Thyroid gland (tissue), 4 donors: Measurements from ENCODE around the gene MAST4. TPM values are rescaled to one million over a fixed set of nuclear protein-coding genes. Genes with fewer than 3 reads are reported as not detected.

ENCODE experiments used
- DNase-seq, 2 donors: peaks; one replicate each; pipeline ENCODE4 v3.0.0-alpha.2; 2019
- H3K27ac ChIP-seq, 3 donors: fragments of 200-600 bp; sonication (generic); 1 replicate in 2 of 3; 2 replicates in 1 of 3; pipeline ENCODE4 v1.5.1; 2016 to 2019; ENCODE audit warnings: mild to moderate bottlenecking in 1 of 3, moderate library complexity in 1 of 3
- H3K27me3 ChIP-seq: fragments of 200-600 bp; sonication (generic); one replicate; pipeline ENCODE4 v1.5.1; 2019
- H3K36me3 ChIP-seq, 2 donors: fragments of 200-600 bp; sonication (generic); one replicate each; pipeline ENCODE4 v1.5.1; 2016 to 2019
- H3K4me1 ChIP-seq, 2 donors: fragments of 200-600 bp; sonication (generic); one replicate each; pipeline ENCODE4 v1.5.1; 2017 to 2019
- H3K4me3 ChIP-seq, 3 donors: fragments of 200-600 bp; sonication (generic); replicated peaks in 1 of 3; 1 replicate in 2 of 3; 2 replicates in 1 of 3; pipeline ENCODE4 v1.5.1; 2016; ENCODE audit warnings: mild to moderate bottlenecking in 1 of 3
- H3K9me3 ChIP-seq: fragments of 200-600 bp; sonication (generic); one replicate; pipeline ENCODE4 v1.5.1; 2017
- CTCF ChIP-seq, 6 experiments: fragments of 200-600 bp in 3 of 6; fragments of 450-650 bp in 3 of 6; sonication (generic) in 3 of 6; IDR thresholded peaks; one replicate each; pipeline ENCODE4 v1.5.1; 2016 to 2019; ENCODE audit warnings: antibody characterized with exemption in 6 of 6, mild to moderate bottlenecking in 2 of 6, inconsistent platforms in 1 of 6, moderate library complexity in 1 of 6
- POLR2A ChIP-seq, 2 donors: fragments of 450-650 bp; IDR thresholded peaks; one replicate each; pipeline ENCODE4 v1.6.1; 2017; ENCODE audit warnings: antibody characterized with exemption in 2 of 2, mild to moderate bottlenecking in 2 of 2, moderate library complexity in 1 of 2
- WGBS, 2 donors: methylation state at CpG; one replicate each; pipeline ENCODE4 v1.1.5; 2017; 5-methylcytosine and 5-hydroxymethylcytosine counted together
- intact Hi-C: fragments of 100-400 bp; cut with DNase I; formaldehyde crosslinking; loops from one replicate; pipeline ENCODE4 v1.15.1; 2023
- total RNA-seq, 4 donors: library from RNA; depleted of rRNA; stranded (reverse); fragments of >200 nt; gene quantifications; one replicate each; pipeline ENCODE4 v1.2.3, GENCODE V29; 2016

MAST4 gene
- total RNA-seq, 4 donors from 2014 or later = 20.2 to 38.3 (median 24.4) TPM

GRCh38 chr5:66875315-66875714 lies 279.1 kb downstream of the MAST4 start:
- Histone ChIP-seq H3K27ac (no peak overlapping the region), H3K9me3 (no peaks in the 10 kb centered on the region), H3K27me3 (no peaks in the 10 kb centered on the region), H3K36me3 (no peaks in the 10 kb centered on the region), H3K4me3 (no peak overlapping the region), H3K4me1 (peaks cover 0 to 4% of the 10 kb centered on the region in 2 donors)
- no peak for DNase-seq
- TF ChIP-seq POLR2A (IDR thresholded peaks at IDR 0.05) (no peak), CTCF (IDR thresholded peaks at IDR 0.05) (no peak)
- intact Hi-C loops = no loop called here

GRCh38 chr5:66876266-66876807 lies 280.1 kb downstream of the MAST4 start:
- intact Hi-C loops = no loop called here
- 97% methylated on average over 6 of the region's 6 CpGs for WGBS, 2 donors
- no peak for DNase-seq

GRCh38 chr5:66877843-66878242 lies 281.6 kb downstream of the MAST4 start:
- Histone ChIP-seq H3K36me3 (no peaks in the 10 kb centered on the region), H3K9me3 (no peaks in the 10 kb centered on the region), H3K27ac (no peak overlapping the region), H3K4me1 (peaks cover 18 to 24% of the 10 kb centered on the region in 2 donors), H3K27me3 (no peaks in the 10 kb centered on the region), H3K4me3 (no peak overlapping the region)
- no peak for TF ChIP-seq POLR2A (IDR thresholded peaks at IDR 0.05)
- TF ChIP-seq CTCF (IDR thresholded peaks at IDR 0.05) = no peak
- intact Hi-C loops = no loop called here
- peak in 1 of 2 donors; percentile 9 for DNase-seq
- WGBS, 2 donors = 67 to 74% methylated on average over 3 of the region's 3 CpGs

More at GRCh38 chr5:66876266-66876807, 280.1 kb downstream of the MAST4 start:
- no peak overlapping the region for H3K27ac ChIP-seq
- H3K4me1 ChIP-seq = peaks cover 10 to 14% of the 10 kb centered on the region in 2 donors
- H3K9me3 ChIP-seq = no peaks in the 10 kb centered on the region
- TF ChIP-seq POLR2A (IDR thresholded peaks at IDR 0.05) (no peak), CTCF (IDR thresholded peaks at IDR 0.05) (no peak)
- H3K36me3 ChIP-seq = no peaks in the 10 kb centered on the region
- no peak overlapping the region for H3K4me3 ChIP-seq
- H3K27me3 ChIP-seq = no peaks in the 10 kb centered on the region

- Histone ChIP-seq H3K27ac (peak overlapping the region; percentile 71 to 89 (median 77)), H3K36me3 (no peaks in the 10 kb centered on the region), H3K4me1 (peaks cover 31 to 44% of the 10 kb centered on the region in 2 donors), H3K27me3 (no peaks in the 10 kb centered on the region), H3K9me3 (no peaks in the 10 kb centered on the region), H3K4me3 (no peak overlapping the region)
- no peak for DNase-seq
- TF ChIP-seq CTCF (IDR thresholded peaks at IDR 0.05) = no peak
- intact Hi-C loops = no loop called here
- WGBS, 2 donors = 70 to 79% methylated on average over 3 of the region's 3 CpGs
These were observed 284.2 kb downstream of the MAST4 start for GRCh38 chr5:66880401-66880800.

- intact Hi-C loops = no loop called here
- peak; percentile 84 to 88 for DNase-seq
- no peak overlapping the region for H3K4me3 ChIP-seq
- TF ChIP-seq POLR2A (IDR thresholded peaks at IDR 0.05) = no peak
- no peak for TF ChIP-seq CTCF (IDR thresholded peaks at IDR 0.05)
- H3K27me3 ChIP-seq = no peaks in the 10 kb centered on the region
- no peaks in the 10 kb centered on the region for H3K36me3 ChIP-seq
- H3K9me3 ChIP-seq = no peaks in the 10 kb centered on the region
- peaks cover 42 to 56% of the 10 kb centered on the region in 2 donors for H3K4me1 ChIP-seq
- 9 to 16% methylated on average over 2 of the region's 2 CpGs for WGBS, 2 donors
- peak overlapping the region; percentile 71 to 89 (median 77) for H3K27ac ChIP-seq
These were observed 285.4 kb downstream of the MAST4 start for GRCh38 chr5:66881480-66882161.
